ENCODE data around the gene PSAT1. TPM values are rescaled to one million over a fixed set of nuclear protein-coding genes. Genes with fewer than 3 reads are reported as not detected.
A peak's percentile ranks its signal among the peaks of the same experiment; 100 is the strongest.

PSAT1 gene
- total RNA-seq, 1 donor from 2014 or later, result 6.9 TPM

DNA sequence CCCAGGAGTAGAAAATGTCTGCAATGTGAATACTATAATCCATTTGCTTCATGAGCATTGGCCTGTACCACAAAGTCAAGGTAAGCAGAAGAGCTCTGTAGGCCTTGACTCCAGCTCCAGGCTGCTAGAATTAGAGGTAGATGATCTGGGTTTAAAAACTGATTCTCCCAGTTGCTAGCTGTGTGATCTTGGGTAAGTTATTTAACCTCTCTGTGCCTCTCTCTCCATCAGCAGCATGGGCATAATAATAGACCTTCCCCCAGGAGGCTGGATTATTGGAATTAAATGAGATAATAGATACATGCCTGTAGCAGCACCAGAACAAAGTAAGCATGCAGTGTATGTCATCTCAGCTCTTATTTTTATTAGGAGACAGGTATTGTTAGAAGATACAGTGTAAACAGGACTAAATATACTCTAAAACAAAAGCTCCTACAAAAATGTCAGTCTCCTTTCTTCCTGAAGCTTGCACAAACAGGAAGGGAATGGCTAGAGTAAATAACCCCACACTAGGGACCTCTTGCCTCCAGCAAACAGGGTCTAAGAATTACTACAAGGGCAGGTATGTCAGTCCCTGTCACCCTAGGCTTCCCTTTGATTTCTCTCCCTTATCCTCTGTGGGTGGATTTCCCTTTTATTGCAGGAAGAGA lies 57.5 kb downstream of the PSAT1 start:
- no peaks in the 10 kb centered on the region for H3K36me3 ChIP-seq
- H3K9me3 ChIP-seq, result no peaks in the 10 kb centered on the region
- H3K4me1 ChIP-seq, result no peaks in the 10 kb centered on the region
- intact Hi-C loops (cut with DNase I), result no loop called here
- no peaks in the 10 kb centered on the region for H3K27me3 ChIP-seq
- no peak overlapping the region for H3K4me3 ChIP-seq
- H3K27ac ChIP-seq, result no peak overlapping the region
- no peak for DNase-seq (ENCODE audit: extremely low spot score in 2 of 2)
- TF ChIP-seq POLR2A (IDR thresholded peaks at IDR 0.05), result no peak
- TF ChIP-seq, protein P1, sequence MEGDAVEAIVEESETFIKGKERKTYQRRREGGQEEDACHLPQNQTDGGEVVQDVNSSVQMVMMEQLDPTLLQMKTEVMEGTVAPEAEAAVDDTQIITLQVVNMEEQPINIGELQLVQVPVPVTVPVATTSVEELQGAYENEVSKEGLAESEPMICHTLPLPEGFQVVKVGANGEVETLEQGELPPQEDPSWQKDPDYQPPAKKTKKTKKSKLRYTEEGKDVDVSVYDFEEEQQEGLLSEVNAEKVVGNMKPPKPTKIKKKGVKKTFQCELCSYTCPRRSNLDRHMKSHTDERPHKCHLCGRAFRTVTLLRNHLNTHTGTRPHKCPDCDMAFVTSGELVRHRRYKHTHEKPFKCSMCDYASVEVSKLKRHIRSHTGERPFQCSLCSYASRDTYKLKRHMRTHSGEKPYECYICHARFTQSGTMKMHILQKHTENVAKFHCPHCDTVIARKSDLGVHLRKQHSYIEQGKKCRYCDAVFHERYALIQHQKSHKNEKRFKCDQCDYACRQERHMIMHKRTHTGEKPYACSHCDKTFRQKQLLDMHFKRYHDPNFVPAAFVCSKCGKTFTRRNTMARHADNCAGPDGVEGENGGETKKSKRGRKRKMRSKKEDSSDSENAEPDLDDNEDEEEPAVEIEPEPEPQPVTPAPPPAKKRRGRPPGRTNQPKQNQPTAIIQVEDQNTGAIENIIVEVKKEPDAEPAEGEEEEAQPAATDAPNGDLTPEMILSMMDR (IDR thresholded peaks at IDR 0.05), result no peak
- no peak for TF ChIP-seq POLR2AphosphoS5 (IDR thresholded peaks at IDR 0.05; ENCODE audit: insufficient read depth in 1 of 2, low read depth in 1 of 2)

DNA sequence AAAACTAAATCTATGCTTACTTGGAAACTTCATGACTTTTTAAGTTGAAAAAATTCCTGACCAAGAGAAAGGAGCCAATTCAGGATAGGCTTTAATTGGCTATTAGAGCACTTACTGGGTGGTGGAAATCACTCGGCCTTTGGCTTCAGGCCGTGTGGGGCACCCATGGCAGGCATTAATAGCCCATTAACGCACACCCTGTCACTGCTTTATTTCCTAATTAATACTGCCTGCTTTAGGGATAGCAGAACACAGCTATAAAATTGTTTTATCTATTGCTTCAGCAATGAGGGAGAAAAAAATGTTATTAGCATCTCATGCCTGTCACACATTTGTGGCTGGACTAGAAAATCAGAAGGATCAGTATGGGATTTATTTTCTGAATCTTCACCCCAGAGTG lies 58.1 kb downstream of the PSAT1 start:
- TF ChIP-seq, protein P1 (IDR thresholded peaks at IDR 0.05), result no peak
- TF ChIP-seq POLR2A (IDR thresholded peaks at IDR 0.05) (no peak), POLR2AphosphoS5 (IDR thresholded peaks at IDR 0.05; ENCODE audit: insufficient read depth in 1 of 2, low read depth in 1 of 2) (no peak)
- H3K27ac ChIP-seq, result no peak overlapping the region
- intact Hi-C loops (cut with DNase I), result no loop called here

DNA sequence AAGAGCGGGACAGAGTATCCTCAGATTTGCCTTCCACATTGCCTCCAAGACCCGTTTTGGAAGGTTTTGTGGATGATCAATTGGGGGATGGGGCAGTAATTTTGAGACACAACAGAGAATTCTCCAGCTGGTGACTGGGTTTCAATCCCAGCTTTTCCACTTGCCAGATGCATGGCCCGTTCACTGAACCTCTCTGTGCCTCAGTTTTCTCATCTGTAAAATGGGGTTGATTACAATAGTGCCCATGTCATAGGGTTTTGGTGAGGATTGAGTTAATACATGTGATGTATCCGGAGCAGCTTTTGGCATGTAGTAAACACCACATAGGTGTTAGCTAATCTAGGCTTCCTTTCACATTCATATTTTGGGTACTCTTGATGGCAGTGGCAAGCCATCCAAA lies 59.7 kb downstream of the PSAT1 start:
- intact Hi-C loops (cut with DNase I), result no loop called here
- Histone ChIP-seq H3K4me3 (no peak overlapping the region), H3K27ac (no peak overlapping the region), H3K27me3 (no peaks in the 10 kb centered on the region), H3K36me3 (no peaks in the 10 kb centered on the region), H3K4me1 (no peaks in the 10 kb centered on the region), H3K9me3 (no peaks in the 10 kb centered on the region)
- TF ChIP-seq, protein P1 (IDR thresholded peaks at IDR 0.05), result no peak
- TF ChIP-seq POLR2A (IDR thresholded peaks at IDR 0.05) (no peak), POLR2AphosphoS5 (IDR thresholded peaks at IDR 0.05; ENCODE audit: insufficient read depth in 1 of 2, low read depth in 1 of 2) (no peak)
- DNase-seq (ENCODE audit: extremely low spot score in 2 of 2), result no peak

More for the DNA sequence above, 58.1 kb downstream of the PSAT1 start:
- no peaks in the 10 kb centered on the region for H3K9me3 ChIP-seq
- H3K4me1 ChIP-seq, result no peaks in the 10 kb centered on the region
- no peak overlapping the region for H3K4me3 ChIP-seq
- H3K27me3 ChIP-seq, result no peaks in the 10 kb centered on the region
- DNase-seq (ENCODE audit: extremely low spot score in 2 of 2), result no peak
- H3K36me3 ChIP-seq, result no peaks in the 10 kb centered on the region

DNA sequence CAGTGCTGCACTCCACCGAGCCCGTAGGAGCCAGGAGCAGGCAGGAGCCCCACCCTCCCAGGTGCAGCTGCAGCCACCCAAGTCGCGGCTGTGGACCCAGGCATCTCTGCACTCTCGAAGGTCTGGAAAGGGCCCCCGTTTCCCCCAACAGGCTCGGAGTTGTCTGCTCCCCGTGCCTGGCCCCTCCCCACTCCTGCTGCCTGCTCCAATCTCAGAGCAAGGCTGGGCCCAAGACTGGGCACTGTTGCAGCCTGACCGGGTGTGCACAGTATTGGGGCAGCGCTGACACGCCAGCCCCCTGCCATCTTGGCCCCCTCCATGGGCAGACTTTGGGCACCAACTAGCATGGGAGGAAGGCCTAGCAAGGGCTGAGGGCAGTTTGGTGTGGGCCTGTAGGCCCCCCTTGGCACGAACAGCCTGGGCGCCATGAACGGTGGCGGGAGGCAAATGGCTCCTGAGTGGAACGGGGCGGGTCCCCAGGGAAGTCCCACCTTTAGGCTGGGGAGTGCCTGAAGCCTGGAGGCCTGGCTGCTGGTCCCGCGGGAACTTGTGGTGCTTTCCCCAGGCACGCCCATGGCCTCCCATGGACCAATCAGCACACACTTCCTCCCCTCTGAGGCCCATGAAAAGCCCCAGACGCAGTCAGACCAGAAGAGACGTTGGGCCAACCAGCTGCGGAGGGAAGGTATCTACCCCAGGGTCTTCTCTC lies 60.4 kb downstream of the PSAT1 start:
- peak in 1 of 2 donors; percentile 52 for DNase-seq (ENCODE audit: extremely low spot score in 2 of 2)
- H3K4me3 ChIP-seq, result no peak overlapping the region
- TF ChIP-seq POLR2AphosphoS5 (IDR thresholded peaks at IDR 0.05; ENCODE audit: insufficient read depth in 1 of 2, low read depth in 1 of 2), result no peak
- intact Hi-C loops (cut with DNase I), result no loop called here
- H3K4me1 ChIP-seq, result no peaks in the 10 kb centered on the region
- no peaks in the 10 kb centered on the region for H3K9me3 ChIP-seq
- no peak overlapping the region for H3K27ac ChIP-seq
- H3K27me3 ChIP-seq, result no peaks in the 10 kb centered on the region
- no peaks in the 10 kb centered on the region for H3K36me3 ChIP-seq

DNA sequence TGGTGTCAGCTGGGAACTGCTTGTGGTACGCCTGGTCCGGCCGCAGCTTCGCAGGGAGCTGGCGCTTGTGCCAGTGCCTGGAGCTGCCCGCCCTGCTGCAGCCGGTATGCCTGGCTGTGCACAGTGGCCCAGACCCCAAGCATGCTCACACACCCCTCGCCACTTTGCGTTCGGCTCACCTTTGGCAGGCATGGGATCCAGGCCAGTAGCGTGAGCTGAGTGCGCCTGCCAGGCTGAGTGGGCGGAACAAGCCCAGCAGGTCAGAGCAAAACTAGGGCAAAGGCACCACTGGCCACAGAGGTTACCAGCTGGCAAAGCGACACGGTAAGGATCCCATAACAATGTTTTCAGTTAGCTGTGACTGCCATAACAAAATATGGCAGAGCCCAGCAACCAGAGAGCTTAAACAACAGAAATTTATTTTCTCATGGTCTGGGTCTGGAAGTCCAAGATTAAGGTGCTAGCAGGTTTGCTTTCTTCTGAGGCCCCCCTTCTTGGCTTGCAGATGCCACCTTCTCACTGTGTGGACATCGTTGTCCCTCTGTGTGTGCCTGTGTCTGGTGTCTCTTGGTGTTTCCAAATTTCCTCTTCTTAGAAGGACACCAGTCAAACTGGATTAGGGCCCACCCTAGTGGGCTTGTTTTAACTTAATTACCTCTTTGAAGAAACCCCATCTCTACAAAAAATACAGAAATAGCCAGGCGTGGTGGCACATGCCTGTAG lies 61.6 kb downstream of the PSAT1 start:
- TF ChIP-seq POLR2AphosphoS5 (IDR thresholded peaks at IDR 0.05; ENCODE audit: insufficient read depth in 1 of 2, low read depth in 1 of 2), result no peak
- TF ChIP-seq POLR2A (IDR thresholded peaks at IDR 0.05), result no peak
- TF ChIP-seq, protein P1 (IDR thresholded peaks at IDR 0.05), result no peak
- intact Hi-C loops (cut with DNase I), result no loop called here
- H3K4me1 ChIP-seq, result no peaks in the 10 kb centered on the region
- H3K4me3 ChIP-seq, result no peak overlapping the region
- H3K27ac ChIP-seq, result no peak overlapping the region
- no peaks in the 10 kb centered on the region for H3K36me3 ChIP-seq
- H3K27me3 ChIP-seq, result no peaks in the 10 kb centered on the region
- DNase-seq (ENCODE audit: extremely low spot score in 2 of 2), result no peak
- H3K9me3 ChIP-seq, result no peaks in the 10 kb centered on the region

Data from vagina (tissue), 2 donors.